ENCODE measurements around the gene SPDYC.

SPDYC gene

GRCh38 chr11:65204143-65204542, 34.1 kb downstream of the SPDYC start:
- H3K36me3 Mint-ChIP-seq (ENCODE audit: low read depth) = peaks cover 62% of the 10 kb centered on the region
- no peaks in the 10 kb centered on the region for H3K27me3 Mint-ChIP-seq
- no peaks in the 10 kb centered on the region for H3K9me3 Mint-ChIP-seq
- peaks cover 2% of the 10 kb centered on the region for H3K4me1 Mint-ChIP-seq (ENCODE audit: low read depth)
- no peak overlapping the region for H3K27ac Mint-ChIP-seq
- peak; percentile 25 for DNase-seq
- H3K4me3 Mint-ChIP-seq = no peak overlapping the region

DNA sequence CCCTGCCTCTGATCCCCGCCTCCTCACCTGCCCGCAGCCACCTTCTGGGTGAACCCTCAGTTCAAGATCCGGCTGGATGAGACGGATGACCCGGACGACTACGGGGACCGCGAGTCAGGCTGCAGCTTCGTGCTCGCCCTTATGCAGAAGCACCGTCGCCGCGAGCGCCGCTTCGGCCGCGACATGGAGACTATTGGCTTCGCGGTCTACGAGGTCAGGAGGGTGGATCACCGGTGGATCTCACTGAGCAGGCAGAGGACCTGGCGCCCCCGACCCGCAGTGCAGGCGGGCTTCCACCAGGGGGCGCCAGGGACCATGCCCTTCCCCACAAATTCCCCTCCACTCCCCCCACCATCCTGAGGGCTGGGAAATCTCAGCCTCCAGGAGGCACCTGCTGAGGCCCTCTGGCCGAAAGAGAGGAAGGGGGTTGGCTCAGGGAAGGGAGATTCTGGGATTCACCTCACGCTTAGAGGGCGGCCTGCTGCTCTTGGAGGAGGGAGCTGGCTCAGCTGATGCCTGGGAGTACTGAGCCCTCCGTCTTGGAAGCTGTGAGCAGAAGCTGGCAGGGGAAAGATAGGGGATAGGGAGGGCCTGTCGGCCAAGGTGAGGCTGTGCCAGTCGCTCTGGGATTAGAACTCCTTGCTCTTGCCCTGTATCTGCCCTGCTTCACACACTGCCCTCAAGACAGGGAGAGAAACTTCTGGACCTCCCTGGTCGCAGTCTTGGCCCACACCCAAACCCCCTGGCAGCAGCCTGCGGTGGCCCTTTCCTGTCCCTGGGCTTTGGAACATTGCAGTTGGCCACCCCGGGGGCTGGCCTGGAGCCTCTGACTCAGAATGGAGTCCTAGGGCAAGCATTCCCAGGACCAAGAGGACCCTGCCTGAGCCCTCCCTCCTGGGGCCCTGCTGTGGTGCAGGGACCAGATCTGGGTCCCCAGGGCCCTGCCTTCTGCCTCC, 34.9 kb downstream of the SPDYC start:
- no peak overlapping the region for H3K27ac Mint-ChIP-seq
- DNase-seq = peak; percentile 75
- H3K4me1 Mint-ChIP-seq (ENCODE audit: low read depth) = peaks cover 2% of the 10 kb centered on the region
- no peaks in the 10 kb centered on the region for H3K9me3 Mint-ChIP-seq
- H3K4me3 Mint-ChIP-seq = no peak overlapping the region
- H3K27me3 Mint-ChIP-seq = no peaks in the 10 kb centered on the region
- peaks cover 62% of the 10 kb centered on the region for H3K36me3 Mint-ChIP-seq (ENCODE audit: low read depth)

DNA sequence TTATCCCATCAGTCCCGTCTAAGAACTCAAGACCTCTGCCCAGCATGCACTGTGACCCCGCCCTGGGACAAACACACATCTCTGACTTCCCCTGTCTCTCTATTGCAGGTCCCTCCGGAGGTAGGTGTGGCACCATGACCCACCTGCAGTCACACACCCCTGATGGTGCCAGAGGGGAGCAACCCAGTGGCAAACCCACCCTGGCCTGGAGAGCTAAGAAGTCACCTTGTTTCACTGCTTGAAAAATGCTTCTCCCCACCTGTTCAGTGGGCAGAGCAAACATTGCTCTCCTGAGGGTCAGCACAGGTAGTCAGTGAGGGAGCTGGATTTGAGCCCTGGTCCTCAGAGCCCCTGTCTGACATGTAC, 35.6 kb downstream of the SPDYC start:
- Mint-ChIP-seq H3K36me3 (ENCODE audit: low read depth) (peaks cover 66% of the 10 kb centered on the region), H3K27me3 (no peaks in the 10 kb centered on the region), H3K4me3 (no peak overlapping the region), H3K4me1 (ENCODE audit: low read depth) (peaks cover 2% of the 10 kb centered on the region), H3K27ac (no peak overlapping the region), H3K9me3 (no peaks in the 10 kb centered on the region)
- peak; percentile 28 for DNase-seq

DNA sequence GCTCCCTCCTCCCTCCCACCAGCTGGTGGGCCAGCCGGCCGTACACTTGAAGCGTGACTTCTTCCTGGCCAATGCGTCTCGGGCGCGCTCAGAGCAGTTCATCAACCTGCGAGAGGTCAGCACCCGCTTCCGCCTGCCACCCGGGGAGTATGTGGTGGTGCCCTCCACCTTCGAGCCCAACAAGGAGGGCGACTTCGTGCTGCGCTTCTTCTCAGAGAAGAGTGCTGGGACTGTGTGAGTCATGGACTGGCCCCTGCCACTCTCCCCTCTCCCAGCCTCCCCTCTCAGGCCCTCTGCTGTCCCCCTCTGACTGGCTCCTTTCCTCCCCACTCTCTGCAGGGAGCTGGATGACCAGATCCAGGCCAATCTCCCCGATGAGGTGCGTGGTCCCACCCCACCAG, 36.4 kb downstream of the SPDYC start:
- Mint-ChIP-seq H3K4me3 (no peak overlapping the region), H3K36me3 (ENCODE audit: low read depth) (peaks cover 70% of the 10 kb centered on the region), H3K9me3 (no peaks in the 10 kb centered on the region), H3K27me3 (no peaks in the 10 kb centered on the region), H3K4me1 (ENCODE audit: low read depth) (peaks cover 2% of the 10 kb centered on the region), H3K27ac (no peak overlapping the region)
- DNase-seq = peak; percentile 21

DNA sequence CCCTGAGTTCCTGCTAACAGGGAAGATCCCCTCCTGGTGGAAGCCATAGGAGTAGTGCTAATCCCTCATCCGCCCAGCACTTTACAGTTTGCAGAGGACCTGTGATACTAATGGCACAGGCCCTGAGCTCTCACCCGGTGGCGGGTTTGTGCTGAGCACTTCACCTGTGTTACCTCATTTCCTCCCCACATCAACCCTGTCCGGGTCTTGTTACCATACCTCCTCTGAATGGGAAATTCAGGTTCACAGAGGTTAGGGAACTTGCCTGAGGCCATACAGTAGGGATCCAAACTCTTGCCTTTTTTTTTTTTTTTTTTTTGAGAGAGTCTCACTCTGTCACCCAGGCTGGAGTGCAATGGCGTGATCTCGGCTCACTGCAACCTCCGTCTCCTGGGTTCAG, 36.9 kb downstream of the SPDYC start:
- Mint-ChIP-seq H3K9me3 (no peaks in the 10 kb centered on the region), H3K27me3 (no peaks in the 10 kb centered on the region)

DNA sequence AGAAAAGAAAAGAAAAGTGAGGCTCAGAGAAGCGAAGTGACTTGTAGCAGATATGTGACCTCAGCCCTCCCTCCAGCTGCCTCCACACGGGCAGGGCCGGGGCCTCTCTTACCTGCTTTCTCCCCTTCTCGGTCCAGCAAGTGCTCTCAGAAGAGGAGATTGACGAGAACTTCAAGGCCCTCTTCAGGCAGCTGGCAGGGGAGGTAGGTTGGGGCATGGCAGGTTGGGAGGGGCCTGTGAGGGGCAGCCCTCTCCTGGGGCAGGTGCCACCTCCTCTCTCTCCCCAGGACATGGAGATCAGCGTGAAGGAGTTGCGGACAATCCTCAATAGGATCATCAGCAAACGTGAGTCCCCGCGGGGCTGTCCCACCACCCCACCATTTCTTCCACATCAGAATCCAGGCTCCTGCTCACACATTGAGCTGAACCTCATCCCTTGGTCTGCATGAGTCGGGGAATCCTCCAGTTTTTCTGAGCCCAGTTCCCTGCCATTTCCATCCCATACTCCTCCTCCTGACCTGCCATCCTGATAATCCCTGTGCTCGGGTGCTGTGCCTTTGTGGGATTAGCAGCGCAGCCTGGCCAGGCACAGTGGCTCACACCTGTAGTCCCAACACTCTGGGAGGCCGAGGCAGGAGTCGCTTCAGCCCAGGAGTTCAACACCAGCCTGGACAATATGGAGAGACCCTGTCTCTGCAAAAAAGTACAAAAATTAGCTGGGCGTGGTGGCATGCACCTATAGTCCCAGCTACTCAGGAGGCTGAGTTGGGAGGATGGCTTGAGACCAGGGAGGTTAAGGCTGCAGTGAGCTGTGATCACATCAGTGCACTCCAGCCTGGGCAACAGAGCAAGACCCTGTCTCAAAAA, 38.1 kb downstream of the SPDYC start:
- no peak overlapping the region for H3K27ac Mint-ChIP-seq
- H3K9me3 Mint-ChIP-seq = no peaks in the 10 kb centered on the region
- H3K4me1 Mint-ChIP-seq (ENCODE audit: low read depth) = peaks cover 7% of the 10 kb centered on the region
- no peak overlapping the region for H3K4me3 Mint-ChIP-seq
- no peak for DNase-seq
- peaks cover 68% of the 10 kb centered on the region for H3K36me3 Mint-ChIP-seq (ENCODE audit: low read depth)
- H3K27me3 Mint-ChIP-seq = no peaks in the 10 kb centered on the region

More for the DNA sequence above, 36.9 kb downstream of the SPDYC start:
- Mint-ChIP-seq H3K4me3 (no peak overlapping the region), H3K36me3 (ENCODE audit: low read depth) (peaks cover 70% of the 10 kb centered on the region), H3K27ac (no peak overlapping the region), H3K4me1 (ENCODE audit: low read depth) (peaks cover 2% of the 10 kb centered on the region)
- no peak for DNase-seq

DNA sequence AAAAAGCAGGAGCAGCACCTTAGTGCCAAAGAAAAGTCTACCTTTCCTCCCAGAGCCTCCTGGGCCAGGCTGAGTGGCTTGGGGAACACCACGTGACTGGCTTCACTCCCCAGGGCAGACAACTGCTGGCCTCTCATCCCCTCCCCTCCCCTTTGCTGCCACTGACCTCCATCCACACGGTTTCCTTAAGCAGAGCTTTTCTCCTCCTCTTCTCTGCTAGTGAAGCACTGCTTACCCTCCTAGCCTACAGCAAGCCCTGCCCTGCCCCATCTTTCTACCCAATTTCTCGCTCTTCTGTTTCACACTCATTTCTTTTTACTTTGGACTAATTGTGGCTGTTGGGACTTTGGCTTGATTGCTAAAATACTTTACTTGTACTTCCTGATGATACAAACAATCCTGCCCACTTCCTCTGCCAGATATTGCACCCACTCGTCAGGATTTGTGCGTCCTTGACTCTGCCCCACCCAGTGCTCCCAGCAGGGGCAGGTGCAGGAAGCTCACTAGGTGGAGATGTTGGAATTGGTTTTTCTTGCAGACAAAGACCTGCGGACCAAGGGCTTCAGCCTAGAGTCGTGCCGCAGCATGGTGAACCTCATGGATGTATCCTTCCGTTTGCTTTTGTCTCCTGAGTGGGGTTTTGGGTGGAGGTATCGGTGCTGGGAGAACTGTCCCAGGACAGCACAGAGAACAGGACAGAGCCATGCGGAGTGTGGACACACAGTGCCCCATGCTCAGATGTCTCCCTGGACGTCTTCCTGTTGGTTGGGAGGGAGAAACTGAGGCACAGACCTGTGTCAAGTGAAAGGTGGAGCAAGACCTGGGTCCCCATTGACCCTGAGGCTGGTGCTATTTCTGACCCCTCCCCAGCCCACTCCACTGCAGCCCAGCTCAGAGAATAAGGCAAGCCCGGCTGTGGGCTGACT, 39.0 kb downstream of the SPDYC start:
- no peaks in the 10 kb centered on the region for H3K9me3 Mint-ChIP-seq
- no peaks in the 10 kb centered on the region for H3K27me3 Mint-ChIP-seq
- no peak overlapping the region for H3K4me3 Mint-ChIP-seq
- DNase-seq = no peak
- H3K4me1 Mint-ChIP-seq (ENCODE audit: low read depth) = peaks cover 10% of the 10 kb centered on the region
- H3K36me3 Mint-ChIP-seq (ENCODE audit: low read depth) = peaks cover 66% of the 10 kb centered on the region
- peak overlapping the region; percentile 9 for H3K27ac Mint-ChIP-seq

DNA sequence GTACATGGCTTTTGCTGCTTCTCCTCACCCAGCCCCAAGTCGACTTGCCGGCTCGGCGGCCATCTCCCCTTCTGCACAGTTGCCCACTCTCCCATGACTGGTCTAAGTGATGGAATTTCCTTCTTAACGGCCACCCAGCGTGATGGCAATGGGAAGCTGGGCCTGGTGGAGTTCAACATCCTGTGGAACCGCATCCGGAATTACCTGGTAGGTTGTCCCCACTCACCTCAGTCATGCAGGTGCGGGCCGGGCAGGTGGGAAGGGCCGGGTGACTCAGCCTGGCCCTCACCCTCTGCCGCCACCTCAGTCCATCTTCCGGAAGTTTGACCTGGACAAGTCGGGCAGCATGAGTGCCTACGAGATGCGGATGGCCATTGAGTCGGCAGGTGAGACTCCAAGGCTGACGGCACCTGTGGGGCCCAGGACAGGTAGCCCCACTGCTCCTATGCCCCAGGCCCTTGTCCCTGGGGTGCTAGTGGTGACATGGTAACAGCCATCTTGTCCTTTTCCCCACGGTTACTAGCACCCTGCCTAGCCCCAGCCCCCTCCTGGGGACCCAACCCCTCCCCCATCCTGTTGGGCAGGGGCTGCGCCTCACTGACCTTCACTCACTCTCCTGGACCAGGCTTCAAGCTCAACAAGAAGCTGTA, 39.8 kb downstream of the SPDYC start:
- no peaks in the 10 kb centered on the region for H3K27me3 Mint-ChIP-seq
- H3K4me1 Mint-ChIP-seq (ENCODE audit: low read depth) = peaks cover 15% of the 10 kb centered on the region
- H3K4me3 Mint-ChIP-seq = no peak overlapping the region
- no peaks in the 10 kb centered on the region for H3K9me3 Mint-ChIP-seq
- no peak overlapping the region for H3K27ac Mint-ChIP-seq
- H3K36me3 Mint-ChIP-seq (ENCODE audit: low read depth) = peaks cover 60% of the 10 kb centered on the region
- no peak for DNase-seq

GRCh38 chr11:65210361-65210731, 40.3 kb downstream of the SPDYC start:
- no peak overlapping the region for H3K27ac Mint-ChIP-seq
- no peaks in the 10 kb centered on the region for H3K9me3 Mint-ChIP-seq
- H3K4me1 Mint-ChIP-seq (ENCODE audit: low read depth) = peaks cover 15% of the 10 kb centered on the region
- H3K36me3 Mint-ChIP-seq (ENCODE audit: low read depth) = peaks cover 55% of the 10 kb centered on the region
- DNase-seq = no peak
- H3K4me3 Mint-ChIP-seq = no peak overlapping the region
- no peaks in the 10 kb centered on the region for H3K27me3 Mint-ChIP-seq

DNA sequence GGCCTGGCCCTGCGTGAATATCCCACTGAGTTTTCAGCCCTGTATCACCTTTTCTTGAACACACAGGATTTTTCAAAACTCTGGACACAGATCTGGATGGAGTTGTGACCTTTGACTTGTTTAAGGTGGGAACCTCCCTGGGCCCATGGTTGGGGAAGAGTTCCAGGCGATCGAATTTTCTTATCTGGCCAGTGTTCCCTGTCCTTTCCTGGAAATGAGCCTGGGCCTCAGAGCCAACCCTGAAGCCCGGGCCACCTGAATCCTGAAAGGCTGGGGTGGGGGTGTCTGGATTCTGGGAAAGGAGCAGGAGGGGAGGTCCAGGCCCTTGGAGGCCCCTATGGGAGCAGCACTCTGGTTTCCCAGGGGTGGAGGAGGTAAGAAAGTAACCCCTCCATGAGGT, 40.7 kb downstream of the SPDYC start:
- Mint-ChIP-seq H3K36me3 (ENCODE audit: low read depth) (peaks cover 51% of the 10 kb centered on the region), H3K9me3 (peaks cover 3% of the 10 kb centered on the region), H3K4me3 (no peak overlapping the region), H3K27me3 (peaks cover 2% of the 10 kb centered on the region), H3K27ac (no peak overlapping the region), H3K4me1 (ENCODE audit: low read depth) (peaks cover 17% of the 10 kb centered on the region)
- no peak for DNase-seq

DNA sequence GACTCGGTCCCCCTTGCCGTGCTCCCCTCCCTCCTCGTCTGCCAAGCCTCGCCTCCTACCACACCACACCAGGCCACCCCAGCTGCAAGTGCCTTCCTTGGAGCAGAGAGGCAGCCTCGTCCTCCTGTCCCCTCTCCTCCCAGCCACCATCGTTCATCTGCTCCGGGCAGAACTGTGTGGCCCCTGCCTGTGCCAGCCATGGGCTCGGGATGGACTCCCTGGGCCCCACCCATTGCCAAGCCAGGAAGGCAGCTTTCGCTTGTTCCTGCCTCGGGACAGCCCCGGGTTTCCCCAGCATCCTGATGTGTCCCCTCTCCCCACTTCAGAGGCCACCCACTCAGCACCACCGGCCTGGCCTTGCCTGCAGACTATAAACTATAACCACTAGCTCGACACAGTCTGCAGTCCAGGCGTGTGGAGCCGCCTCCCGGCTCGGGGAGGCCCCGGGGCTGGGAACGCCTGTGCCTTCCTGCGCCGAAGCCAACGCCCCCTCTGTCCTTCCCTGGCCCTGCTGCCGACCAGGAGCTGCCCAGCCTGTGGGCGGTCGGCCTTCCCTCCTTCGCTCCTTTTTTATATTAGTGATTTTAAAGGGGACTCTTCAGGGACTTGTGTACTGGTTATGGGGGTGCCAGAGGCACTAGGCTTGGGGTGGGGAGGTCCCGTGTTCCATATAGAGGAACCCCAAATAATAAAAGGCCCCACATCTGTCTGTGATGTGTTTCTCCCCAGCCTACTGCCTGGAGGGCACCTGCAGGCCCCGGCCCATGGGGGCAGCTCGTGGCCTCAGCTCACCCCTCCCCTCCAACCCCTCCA, 41.5 kb downstream of the SPDYC start:
- Mint-ChIP-seq H3K27ac (no peak overlapping the region), H3K4me3 (no peak overlapping the region), H3K9me3 (peaks cover 4% of the 10 kb centered on the region)

GRCh38 chr11:65212226-65212801, 42.3 kb downstream of the SPDYC start:
- peaks cover 3% of the 10 kb centered on the region for H3K27me3 Mint-ChIP-seq
- DNase-seq = no peak
- H3K4me3 Mint-ChIP-seq = no peak overlapping the region
- H3K36me3 Mint-ChIP-seq (ENCODE audit: low read depth) = peaks cover 37% of the 10 kb centered on the region
- H3K27ac Mint-ChIP-seq = no peak overlapping the region
- H3K9me3 Mint-ChIP-seq = peaks cover 4% of the 10 kb centered on the region
- H3K4me1 Mint-ChIP-seq (ENCODE audit: low read depth) = peaks cover 20% of the 10 kb centered on the region

More for the DNA sequence above, 41.5 kb downstream of the SPDYC start:
- Mint-ChIP-seq H3K36me3 (ENCODE audit: low read depth) (peaks cover 44% of the 10 kb centered on the region), H3K4me1 (ENCODE audit: low read depth) (peaks cover 18% of the 10 kb centered on the region), H3K27me3 (peaks cover 3% of the 10 kb centered on the region)
- no peak for DNase-seq

Data from activated T-cell treated with anti-CD3 and anti-CD28 coated beads, Interleukin-2, amount 50 U/mL, for 24 hours (primary cell).